HG02981 (cell line): ENCODE results near the gene ASS1.

Experiments used
- ATAC-seq: cut with Tn5 transposase; IDR thresholded peaks from one replicate; pipeline ENCODE4 v1.9.1; 2021; ENCODE audit warnings: mild to moderate bottlenecking, moderate library complexity; ENCODE audit not compliant: unreplicated experiment

Gene ASS1

GRCh38 chr9:130549093-130549735, 104.5 kb downstream of the ASS1 start:
- ATAC-seq, result no peak
